ENCODE results near the gene SLC9A1. TPM values are rescaled to one million over a fixed set of nuclear protein-coding genes. Genes with fewer than 3 reads are reported as not detected.
A peak's percentile ranks its signal among the peaks of the same experiment; 100 is the strongest.

Gene SLC9A1
- polyA plus RNA-seq, 1 of the 3 experiments (the other 2 are of a cell fraction) = 11.4 TPM

DNA sequence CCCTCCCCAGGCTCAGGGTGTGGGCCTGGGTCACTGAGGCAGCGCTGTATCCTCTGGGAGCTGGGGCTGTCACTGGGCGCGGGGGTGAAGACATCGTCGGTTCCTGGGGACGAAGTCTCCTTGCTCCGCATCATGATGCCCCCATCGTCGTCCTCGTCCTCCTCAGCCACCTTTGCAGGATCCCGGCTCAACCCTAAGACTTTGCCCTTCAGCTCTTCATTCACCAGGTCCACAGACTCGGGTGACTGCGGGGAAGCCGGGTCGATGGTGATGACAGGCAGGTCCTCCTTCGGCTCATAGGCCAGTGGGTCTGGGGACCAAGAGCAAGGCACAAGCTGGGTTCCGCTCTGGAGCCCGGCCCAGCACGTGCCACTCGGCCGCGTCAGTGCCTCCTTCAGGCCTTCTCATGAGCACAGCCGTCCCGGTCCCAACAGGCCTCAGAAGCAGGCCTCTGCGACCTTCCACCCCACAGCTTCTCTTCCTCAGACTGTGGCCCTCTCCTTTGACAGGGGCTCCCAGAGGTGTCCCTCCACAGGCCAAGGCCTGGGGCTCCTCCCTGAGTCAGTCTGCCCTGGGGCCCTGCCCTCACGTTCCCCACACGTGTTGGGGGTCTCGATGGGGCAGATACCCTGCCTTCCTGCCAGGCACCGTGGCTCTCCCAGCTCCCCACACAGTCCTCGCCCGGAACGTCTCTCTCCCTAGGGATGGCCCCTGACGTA is 54.4 kb downstream of the SLC9A1 start:
- Histone ChIP-seq H3K4me3 (ENCODE audit: low read depth in 2 of 2, low read length in 1 of 2) (no peak overlapping the region), H2AFZ (ENCODE audit: low read depth) (no peak overlapping the region), H3K27ac (ENCODE audit: low read depth in 2 of 2, low read length in 1 of 2) (peak overlapping the region in 1 of 2 experiments; percentile 70; a peak in 1 of 4 replicates), H3K9me2 (no peaks in the 10 kb centered on the region), H3K4me2 (no peak overlapping the region), H3K27me3 (ENCODE audit: insufficient read depth) (no peaks in the 10 kb centered on the region), H3K9ac (no peak overlapping the region), H3F3A (replicated peaks; ENCODE audit: insufficient read depth) (no peaks in the 10 kb centered on the region), H3K79me2 (ENCODE audit: insufficient read depth) (no peaks in the 10 kb centered on the region), H3K9me3 (no peaks in the 10 kb centered on the region), H4K20me1 (ENCODE audit: insufficient read depth) (no peaks in the 10 kb centered on the region), H3K36me3 (replicated peaks in 1 of 2; ENCODE audit: control insufficient read depth in 1 of 2, insufficient read depth in 2 of 2, low read length in 1 of 2) (peaks cover 0 to 2% of the 10 kb centered on the region in 2 experiments), H3K4me1 (ENCODE audit: control insufficient read depth in 1 of 2, insufficient read depth in 2 of 2, low read depth in 1 of 2, low read length in 1 of 2) (peaks cover 15 to 19% of the 10 kb centered on the region in 2 experiments; a peak in 3 of 4 replicates)
- DNase-seq = no peak
- POLR2A ChIA-PET = interaction anchor here (0.6 kb wide), 1 partner anchor 57 kb away, joined by 6 read pairs; no protein-coding TSS in a partner anchor
- TF ChIP-seq RXRA (IDR thresholded peaks at IDR 0.05; ENCODE audit: borderline replicate concordance, low read depth) (no peak), YY1 (IDR thresholded peaks at IDR 0.05; ENCODE audit: low read depth) (no peak), CHD2 (IDR thresholded peaks at IDR 0.05; ENCODE audit: low read length, partially characterized antibody) (no peak), GATA2 (CRISPR knock-in tag; IDR thresholded peaks at IDR 0.05) (no peak), NRF1 (IDR thresholded peaks at IDR 0.05; ENCODE audit: low read depth, low read length) (no peak), MXI1 (IDR thresholded peaks at IDR 0.05; ENCODE audit: low read depth, low read length) (no peak), EP300 (IDR thresholded peaks at IDR 0.05; ENCODE audit: borderline replicate concordance in 1 of 2, low read depth in 1 of 2, low read length in 1 of 2) (no peak), EZH2phosphoT487 (IDR thresholded peaks at IDR 0.05; ENCODE audit: borderline replicate concordance, low read depth) (no peak), TCF12 (IDR thresholded peaks at IDR 0.05) (no peak), FOXM1 (IDR thresholded peaks at IDR 0.05; ENCODE audit: low read depth) (no peak), FOXJ3 (CRISPR knock-in tag; IDR thresholded peaks at IDR 0.05) (no peak), RAD21 (IDR thresholded peaks at IDR 0.05; ENCODE audit: low read length) (no peak), SIN3A (IDR thresholded peaks at IDR 0.05; ENCODE audit: borderline replicate concordance, low read depth, low read length) (no peak), RCOR1 (IDR thresholded peaks at IDR 0.05; ENCODE audit: low read length) (no peak)
- TF ChIP-seq, protein P1, sequence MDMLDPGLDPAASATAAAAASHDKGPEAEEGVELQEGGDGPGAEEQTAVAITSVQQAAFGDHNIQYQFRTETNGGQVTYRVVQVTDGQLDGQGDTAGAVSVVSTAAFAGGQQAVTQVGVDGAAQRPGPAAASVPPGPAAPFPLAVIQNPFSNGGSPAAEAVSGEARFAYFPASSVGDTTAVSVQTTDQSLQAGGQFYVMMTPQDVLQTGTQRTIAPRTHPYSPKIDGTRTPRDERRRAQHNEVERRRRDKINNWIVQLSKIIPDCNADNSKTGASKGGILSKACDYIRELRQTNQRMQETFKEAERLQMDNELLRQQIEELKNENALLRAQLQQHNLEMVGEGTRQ (IDR thresholded peaks at IDR 0.05; ENCODE audit: borderline replicate concordance, low read depth, low read length) = no peak
- TF ChIP-seq, protein P2, sequence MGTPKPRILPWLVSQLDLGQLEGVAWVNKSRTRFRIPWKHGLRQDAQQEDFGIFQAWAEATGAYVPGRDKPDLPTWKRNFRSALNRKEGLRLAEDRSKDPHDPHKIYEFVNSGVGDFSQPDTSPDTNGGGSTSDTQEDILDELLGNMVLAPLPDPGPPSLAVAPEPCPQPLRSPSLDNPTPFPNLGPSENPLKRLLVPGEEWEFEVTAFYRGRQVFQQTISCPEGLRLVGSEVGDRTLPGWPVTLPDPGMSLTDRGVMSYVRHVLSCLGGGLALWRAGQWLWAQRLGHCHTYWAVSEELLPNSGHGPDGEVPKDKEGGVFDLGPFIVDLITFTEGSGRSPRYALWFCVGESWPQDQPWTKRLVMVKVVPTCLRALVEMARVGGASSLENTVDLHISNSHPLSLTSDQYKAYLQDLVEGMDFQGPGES (IDR thresholded peaks at IDR 0.05; ENCODE audit: low read depth, low read length) = no peak
- TF ChIP-seq, protein P3, sequence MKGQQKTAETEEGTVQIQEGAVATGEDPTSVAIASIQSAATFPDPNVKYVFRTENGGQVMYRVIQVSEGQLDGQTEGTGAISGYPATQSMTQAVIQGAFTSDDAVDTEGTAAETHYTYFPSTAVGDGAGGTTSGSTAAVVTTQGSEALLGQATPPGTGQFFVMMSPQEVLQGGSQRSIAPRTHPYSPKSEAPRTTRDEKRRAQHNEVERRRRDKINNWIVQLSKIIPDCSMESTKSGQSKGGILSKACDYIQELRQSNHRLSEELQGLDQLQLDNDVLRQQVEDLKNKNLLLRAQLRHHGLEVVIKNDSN (IDR thresholded peaks at IDR 0.05; ENCODE audit: borderline replicate concordance, low read depth) = no peak
- TF ChIP-seq, protein P4, sequence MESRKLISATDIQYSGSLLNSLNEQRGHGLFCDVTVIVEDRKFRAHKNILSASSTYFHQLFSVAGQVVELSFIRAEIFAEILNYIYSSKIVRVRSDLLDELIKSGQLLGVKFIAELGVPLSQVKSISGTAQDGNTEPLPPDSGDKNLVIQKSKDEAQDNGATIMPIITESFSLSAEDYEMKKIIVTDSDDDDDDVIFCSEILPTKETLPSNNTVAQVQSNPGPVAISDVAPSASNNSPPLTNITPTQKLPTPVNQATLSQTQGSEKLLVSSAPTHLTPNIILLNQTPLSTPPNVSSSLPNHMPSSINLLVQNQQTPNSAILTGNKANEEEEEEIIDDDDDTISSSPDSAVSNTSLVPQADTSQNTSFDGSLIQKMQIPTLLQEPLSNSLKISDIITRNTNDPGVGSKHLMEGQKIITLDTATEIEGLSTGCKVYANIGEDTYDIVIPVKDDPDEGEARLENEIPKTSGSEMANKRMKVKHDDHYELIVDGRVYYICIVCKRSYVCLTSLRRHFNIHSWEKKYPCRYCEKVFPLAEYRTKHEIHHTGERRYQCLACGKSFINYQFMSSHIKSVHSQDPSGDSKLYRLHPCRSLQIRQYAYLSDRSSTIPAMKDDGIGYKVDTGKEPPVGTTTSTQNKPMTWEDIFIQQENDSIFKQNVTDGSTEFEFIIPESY (IDR thresholded peaks at IDR 0.05; ENCODE audit: borderline replicate concordance, low read depth) = no peak
- TF ChIP-seq, protein P5, sequence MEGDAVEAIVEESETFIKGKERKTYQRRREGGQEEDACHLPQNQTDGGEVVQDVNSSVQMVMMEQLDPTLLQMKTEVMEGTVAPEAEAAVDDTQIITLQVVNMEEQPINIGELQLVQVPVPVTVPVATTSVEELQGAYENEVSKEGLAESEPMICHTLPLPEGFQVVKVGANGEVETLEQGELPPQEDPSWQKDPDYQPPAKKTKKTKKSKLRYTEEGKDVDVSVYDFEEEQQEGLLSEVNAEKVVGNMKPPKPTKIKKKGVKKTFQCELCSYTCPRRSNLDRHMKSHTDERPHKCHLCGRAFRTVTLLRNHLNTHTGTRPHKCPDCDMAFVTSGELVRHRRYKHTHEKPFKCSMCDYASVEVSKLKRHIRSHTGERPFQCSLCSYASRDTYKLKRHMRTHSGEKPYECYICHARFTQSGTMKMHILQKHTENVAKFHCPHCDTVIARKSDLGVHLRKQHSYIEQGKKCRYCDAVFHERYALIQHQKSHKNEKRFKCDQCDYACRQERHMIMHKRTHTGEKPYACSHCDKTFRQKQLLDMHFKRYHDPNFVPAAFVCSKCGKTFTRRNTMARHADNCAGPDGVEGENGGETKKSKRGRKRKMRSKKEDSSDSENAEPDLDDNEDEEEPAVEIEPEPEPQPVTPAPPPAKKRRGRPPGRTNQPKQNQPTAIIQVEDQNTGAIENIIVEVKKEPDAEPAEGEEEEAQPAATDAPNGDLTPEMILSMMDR (IDR thresholded peaks at IDR 0.05) = no peak
- TF ChIP-seq, protein P6, sequence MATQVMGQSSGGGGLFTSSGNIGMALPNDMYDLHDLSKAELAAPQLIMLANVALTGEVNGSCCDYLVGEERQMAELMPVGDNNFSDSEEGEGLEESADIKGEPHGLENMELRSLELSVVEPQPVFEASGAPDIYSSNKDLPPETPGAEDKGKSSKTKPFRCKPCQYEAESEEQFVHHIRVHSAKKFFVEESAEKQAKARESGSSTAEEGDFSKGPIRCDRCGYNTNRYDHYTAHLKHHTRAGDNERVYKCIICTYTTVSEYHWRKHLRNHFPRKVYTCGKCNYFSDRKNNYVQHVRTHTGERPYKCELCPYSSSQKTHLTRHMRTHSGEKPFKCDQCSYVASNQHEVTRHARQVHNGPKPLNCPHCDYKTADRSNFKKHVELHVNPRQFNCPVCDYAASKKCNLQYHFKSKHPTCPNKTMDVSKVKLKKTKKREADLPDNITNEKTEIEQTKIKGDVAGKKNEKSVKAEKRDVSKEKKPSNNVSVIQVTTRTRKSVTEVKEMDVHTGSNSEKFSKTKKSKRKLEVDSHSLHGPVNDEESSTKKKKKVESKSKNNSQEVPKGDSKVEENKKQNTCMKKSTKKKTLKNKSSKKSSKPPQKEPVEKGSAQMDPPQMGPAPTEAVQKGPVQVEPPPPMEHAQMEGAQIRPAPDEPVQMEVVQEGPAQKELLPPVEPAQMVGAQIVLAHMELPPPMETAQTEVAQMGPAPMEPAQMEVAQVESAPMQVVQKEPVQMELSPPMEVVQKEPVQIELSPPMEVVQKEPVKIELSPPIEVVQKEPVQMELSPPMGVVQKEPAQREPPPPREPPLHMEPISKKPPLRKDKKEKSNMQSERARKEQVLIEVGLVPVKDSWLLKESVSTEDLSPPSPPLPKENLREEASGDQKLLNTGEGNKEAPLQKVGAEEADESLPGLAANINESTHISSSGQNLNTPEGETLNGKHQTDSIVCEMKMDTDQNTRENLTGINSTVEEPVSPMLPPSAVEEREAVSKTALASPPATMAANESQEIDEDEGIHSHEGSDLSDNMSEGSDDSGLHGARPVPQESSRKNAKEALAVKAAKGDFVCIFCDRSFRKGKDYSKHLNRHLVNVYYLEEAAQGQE (IDR thresholded peaks at IDR 0.05; ENCODE audit: low read depth, low read length) = no peak
- CTCF ChIA-PET = interaction anchor here (0.7 to 23.4 kb wide), 21 partner anchors 9 to 505 kb away, joined by 3 to 1084 read pairs (median 4); partner anchors contain the start of gene SLC9A1
- WGBS (ENCODE audit: low lambda C conversion rate) = 94% methylated on average over 20 of the region's 33 CpGs
